GM12878 (cell line): ENCODE data around the gene SPARC. TPM values are rescaled to one million over a fixed set of nuclear protein-coding genes. Genes with fewer than 3 reads are reported as not detected.
A peak's percentile ranks its signal among the peaks of the same experiment; 100 is the strongest.

Experiments used
- ATAC-seq: fragments of 200-7000 bp; cut with Tn5 transposase; 3 replicates; pipeline ENCODE4 v1.9.1; 2020; ENCODE audit warnings: mild to moderate bottlenecking, moderate library complexity
- BruUV-seq: library from RNA; stranded (reverse); fragments of 400-500 nt; replicated peaks from 2 replicates; lab custom pipeline; 2021; lab: Mats Ljungman, UMichigan
- CTCF ChIA-PET: fragments of 300-600 bp; sonication (Branson Sonifier 250); formaldehyde crosslinking; extraction: SDS; loops from one replicate; lab custom pipeline; 2021; ENCODE audit warnings: inconsistent platforms; lab: Yijun Ruan, JAX
- POLR2A ChIA-PET: fragments of 350-600 bp; formaldehyde crosslinking; extraction: SDS; loops from one replicate; lab custom pipeline; 2021; ENCODE audit warnings: inconsistent platforms; lab: Charles Lee
- RAD21 ChIA-PET: fragments of 300-600 bp; sonication (Branson Sonifier 250); formaldehyde crosslinking; loops from one replicate; lab custom pipeline; 2023; ENCODE audit warnings: antibody characterized with exemption; ENCODE audit not compliant: unreplicated experiment; lab: Charles Lee
- SMC1A ChIA-PET: fragments of 300-600 bp; sonication (Branson Sonifier 250); formaldehyde crosslinking; loops from one replicate; lab custom pipeline; 2023; ENCODE audit not compliant: unreplicated experiment, uncharacterized antibody; lab: Charles Lee
- DNase-seq: peaks from one replicate; pipeline ENCODE4 v3.0.0-alpha.2; 2011; ENCODE audit warnings: low read depth, low spot score
- FAIRE-seq: peaks from 3 replicates; lab custom pipeline; 2011; peaks lifted over from hg19 to GRCh38; lab: Jason Lieb, UNC
- H2AFZ ChIP-seq: 2 replicates; pipeline ENCODE4 v1.6.0; 2011; ENCODE audit warnings: low read depth, low read length, control low read depth; ENCODE audit not compliant: control insufficient read depth
- H3K27ac ChIP-seq: 2 replicates; pipeline ENCODE4 v1.5.1; 2011; ENCODE audit warnings: control low read depth; ENCODE audit not compliant: control insufficient read depth, insufficient read depth
- H3K27me3 ChIP-seq, 2 experiments: replicated peaks in 1 of 2; 2 replicates each; pipeline versions ENCODE4 v1.6.0 to v1.6.1; 2011; ENCODE audit warnings: low read length in 1 of 2; ENCODE audit not compliant: control insufficient read depth in 2 of 2, insufficient read depth in 2 of 2
- H3K36me3 ChIP-seq, 2 experiments: 2 replicates each; pipeline ENCODE4 v1.5.1; 2011; ENCODE audit warnings: low read length in 1 of 2; ENCODE audit not compliant: control insufficient read depth in 2 of 2, insufficient read depth in 2 of 2
- H3K4me1 ChIP-seq: 2 replicates; pipeline ENCODE4 v1.6.1; 2011; ENCODE audit warnings: mild to moderate bottlenecking, low read length, moderate library complexity, mixed read lengths; ENCODE audit not compliant: control insufficient read depth, insufficient read depth
- H3K4me2 ChIP-seq: 2 replicates; pipeline ENCODE4 v1.6.0; 2011; ENCODE audit warnings: control low read depth; ENCODE audit not compliant: control insufficient read depth, insufficient read depth
- H3K4me3 ChIP-seq: fragments of 200-600 bp; sonication (generic); 2 replicates; pipeline ENCODE4 v1.5.1; 2016
- H3K79me2 ChIP-seq: 2 replicates; pipeline ENCODE4 v1.6.0; 2011; ENCODE audit warnings: low read length; ENCODE audit not compliant: control insufficient read depth, insufficient read depth
- H3K9ac ChIP-seq: 2 replicates; pipeline ENCODE4 v1.8.0; 2011; ENCODE audit warnings: low read length, control low read depth, mixed read lengths; ENCODE audit not compliant: control insufficient read depth, insufficient read depth
- H3K9me3 ChIP-seq: replicated peaks from 3 replicates; pipeline ENCODE4 v1.5.1; 2011; ENCODE audit warnings: mild to moderate bottlenecking, low read length; ENCODE audit not compliant: control insufficient read depth, insufficient read depth
- H4K20me1 ChIP-seq: 2 replicates; pipeline ENCODE4 v1.6.0; 2011; ENCODE audit not compliant: control insufficient read depth, insufficient read depth
- FOXK2 ChIP-seq: fragments of 450-650 bp; IDR thresholded peaks from 2 replicates; pipeline ENCODE4 v1.6.1; 2017; ENCODE audit warnings: mild to moderate bottlenecking, moderate library complexity
- LARP7 ChIP-seq: fragments of 450-650 bp; IDR thresholded peaks from 2 replicates; pipeline ENCODE4 v1.6.1; 2017; ENCODE audit warnings: mild to moderate bottlenecking
- MTA3 ChIP-seq: IDR thresholded peaks from 2 replicates; pipeline ENCODE4 v1.6.1; 2012; ENCODE audit warnings: low read length, inconsistent platforms, borderline replicate concordance
- POLR2A ChIP-seq: IDR thresholded peaks from 2 replicates; pipeline ENCODE4 v1.6.1; 2011; ENCODE audit warnings: low read depth, mild to moderate bottlenecking, low read length
- RB1 ChIP-seq: fragments of 450-650 bp; formaldehyde crosslinking; IDR thresholded peaks from 2 replicates; pipeline ENCODE4 v1.6.1; 2017; ENCODE audit warnings: mild to moderate bottlenecking, borderline replicate concordance
- SMC3 ChIP-seq: IDR thresholded peaks from 2 replicates; pipeline ENCODE4 v1.6.1; 2011; ENCODE audit warnings: low read length, improper control_type of control experiment, borderline replicate concordance
- TBL1XR1 ChIP-seq: IDR thresholded peaks from 2 replicates; pipeline ENCODE4 v1.6.1; 2012; ENCODE audit warnings: low read depth, low read length, improper control_type of control experiment
- YBX1 ChIP-seq: fragments of 450-650 bp; IDR thresholded peaks from 2 replicates; pipeline ENCODE4 v1.6.1; 2016; ENCODE audit warnings: antibody characterized with exemption
- ZNF207 ChIP-seq: fragments of 450-650 bp; IDR thresholded peaks from 2 replicates; pipeline ENCODE4 v1.6.1; 2014; ENCODE audit warnings: antibody characterized with exemption, mild to moderate bottlenecking, borderline replicate concordance
- ZNF622 ChIP-seq: fragments of 450-650 bp; IDR thresholded peaks from 2 replicates; pipeline ENCODE4 v1.6.1; 2017; ENCODE audit warnings: mild to moderate bottlenecking, inconsistent platforms
- WGBS: methylation state at CpG from one replicate; pipeline ENCODE4 v1.1.6; 2016; ENCODE audit warnings: low lambda C conversion rate; ENCODE audit not compliant: insufficient replicate concordance, insufficient coverage; ENCODE audit errors: missing lambda C conversion rate; 5-methylcytosine and 5-hydroxymethylcytosine counted together
- in situ Hi-C: fragments of 300-500 bp; cut with MboI; formaldehyde crosslinking; loops from 9 replicates; pipeline ENCODE4 v1.14.3; 2018; ENCODE audit warnings: mixed read lengths
- intact Hi-C: fragments of 100-400 bp; cut with micrococcal nuclease; formaldehyde crosslinking; loops from one replicate; pipeline ENCODE4 v1.14.2; 2022; ENCODE audit not compliant: unreplicated experiment
- polyA plus RNA-seq, 11 experiments: library from polyadenylated mRNA; depleted of rRNA in 4 of 11; unstranded in 6 of 11; stranded (reverse) in 5 of 11; fragments of >200 nt; fragmentation: Nextera tagmentation in 4 of 11; fragmentation: Illumina TruSeq in 1 of 11; extraction: Ambion mirVana in 4 of 11; extraction: Trizol in 1 of 11; gene quantifications; 1 replicate in 1 of 11; 2 replicates in 10 of 11; pipeline versions ENCODE4 v1.2.1 to v1.2.3, GENCODE V29; 2011 to 2016; ENCODE audit warnings: inconsistent platforms in 2 of 11, missing spikeins in 2 of 11, low read depth in 1 of 11
- total RNA-seq, 4 experiments: library from RNA; depleted of rRNA in 3 of 4; stranded (reverse); fragments of >200 nt in 3 of 4; fragmentation: Illumina TruSeq in 1 of 4; extraction: Trizol in 1 of 4; gene quantifications; 2 replicates each; pipeline versions ENCODE4 v1.2.1 to v1.2.3, GENCODE V29; 2013 to 2021

SPARC gene
- total and polyA plus RNA-seq, 10 of the 15 experiments (the other 5 are each of a cell fraction or from before 2014, with no cell fraction given), result 29.6 to 154 (median 57.0) TPM

DNA sequence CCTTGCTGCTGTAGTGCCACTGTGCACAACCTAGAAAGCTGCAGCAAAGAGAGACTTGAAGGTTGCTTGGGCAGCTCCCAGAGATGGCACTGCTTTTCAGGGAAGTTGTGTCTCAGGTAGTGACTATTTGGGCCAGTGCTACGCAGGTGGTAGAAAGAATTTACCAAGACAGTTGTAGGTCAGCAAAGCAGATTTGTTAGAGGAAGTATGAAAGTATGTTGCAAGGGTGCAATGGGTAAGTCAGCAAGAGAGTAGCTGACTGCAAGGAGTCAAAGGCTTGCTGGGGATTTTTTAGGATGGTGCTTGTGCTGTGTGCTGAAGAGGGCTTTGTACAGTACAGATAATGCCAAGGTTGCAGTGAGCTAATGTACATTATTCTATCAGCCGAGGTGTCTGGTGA lies 33.5 kb upstream of the SPARC start:
- H4K20me1 ChIP-seq, result no peaks in the 10 kb centered on the region
- ChIA-PET RAD21 (interaction anchor here (0.7 to 9.3 kb wide), 22 partner anchors 8 to 468 kb away, joined by 3 to 125 read pairs (median 8); partner anchors contain the start of genes G3BP1, GM2A and SLC36A1), SMC1A (interaction anchor here (0.9 to 10.5 kb wide), 24 partner anchors 8 to 272 kb away, joined by 3 to 256 read pairs (median 7); partner anchors contain the start of genes ATOX1, G3BP1 and SLC36A1), CTCF (interaction anchor here (0.9 to 13.7 kb wide), 22 partner anchors 8 to 288 kb away, joined by 3 to 294 read pairs (median 10); partner anchors contain the start of gene G3BP1), POLR2A (interaction anchor here (0.6 to 5.8 kb wide), 11 partner anchors 10 to 58 kb away, joined by 3 to 37 read pairs (median 5); partner anchors contain the start of gene G3BP1)
- ATAC-seq (peak; percentile 23), FAIRE-seq (no peak), DNase-seq (no peak)
- intact Hi-C loops, result loop anchor here (2.0 to 5.0 kb wide), 2 partner anchors 21 to 43 kb away; no protein-coding TSS in a partner anchor
- no peaks in the 10 kb centered on the region for H3K9me3 ChIP-seq
- in situ Hi-C loops, result no loop called here
- BruUV-seq, result no TSS peak
- H3K4me2 ChIP-seq, result peak overlapping the region; percentile 88
- WGBS, result 27% methylated on average over 2 of the region's 2 CpGs
- no peak overlapping the region; the same call in 1 of the 2 replicates for H2AFZ ChIP-seq
- H3K27me3 ChIP-seq, result no peaks in the 10 kb centered on the region
- no peaks in the 10 kb centered on the region for H3K79me2 ChIP-seq
- no peak overlapping the region for H3K4me3 ChIP-seq
- peak overlapping the region; percentile 94 for H3K27ac ChIP-seq
- peak overlapping the region; percentile 62 for H3K9ac ChIP-seq
- no peaks in the 10 kb centered on the region for H3K36me3 ChIP-seq
- peaks cover 57% of the 10 kb centered on the region for H3K4me1 ChIP-seq
- TF ChIP-seq YBX1, result no peak
- no peak for TF ChIP-seq FOXK2
- TF ChIP-seq TBL1XR1, result no peak
- TF ChIP-seq ZNF207, result no peak
- TF ChIP-seq LARP7, result no peak
- no peak for TF ChIP-seq ZNF622
- TF ChIP-seq RB1, result no peak
- TF ChIP-seq SMC3, result no peak
- no peak for TF ChIP-seq POLR2A
- no peak for TF ChIP-seq MTA3
